ENCODE data around the gene UTS2B.

The UTS2B gene

GRCh38 chr3:191244242-191244867, 86.0 kb downstream of the UTS2B start:
- no peak for DNase-seq (ENCODE audit: low read depth in 4 of 4, low spot score in 1 of 4)

GRCh38 chr3:191240486-191240885, 89.8 kb downstream of the UTS2B start:
- no peak for DNase-seq (ENCODE audit: low read depth in 4 of 4, low spot score in 1 of 4)

GRCh38 chr3:191239407-191240031, 90.8 kb downstream of the UTS2B start:
- no peak for DNase-seq (ENCODE audit: low read depth in 4 of 4, low spot score in 1 of 4)

- no peak for DNase-seq (ENCODE audit: low read depth in 4 of 4, low spot score in 1 of 4)
Measured at GRCh38 chr3:191238321-191238817, 92.0 kb downstream of the UTS2B start.

GRCh38 chr3:191237047-191237882, 93.1 kb downstream of the UTS2B start:
- no peak for DNase-seq (ENCODE audit: low read depth in 4 of 4, low spot score in 1 of 4)

GRCh38 chr3:191236646-191237045, 93.7 kb downstream of the UTS2B start:
- no peak for DNase-seq (ENCODE audit: low read depth in 4 of 4, low spot score in 1 of 4)

GRCh38 chr3:191235331-191236314, 94.7 kb downstream of the UTS2B start:
- DNase-seq (ENCODE audit: low read depth in 4 of 4, low spot score in 1 of 4), result no peak

- DNase-seq (ENCODE audit: low read depth in 4 of 4, low spot score in 1 of 4), result no peak
Measured at GRCh38 chr3:191234216-191234615, 96.1 kb downstream of the UTS2B start.

- DNase-seq (ENCODE audit: low read depth in 4 of 4, low spot score in 1 of 4), result no peak
Measured at GRCh38 chr3:191227541-191227940, 102.8 kb downstream of the UTS2B start.

GRCh38 chr3:191221638-191222037, 108.7 kb downstream of the UTS2B start:
- no peak for DNase-seq (ENCODE audit: low read depth in 4 of 4, low spot score in 1 of 4)

GRCh38 chr3:191220908-191221307, 109.4 kb downstream of the UTS2B start:
- DNase-seq (ENCODE audit: low read depth in 4 of 4, low spot score in 1 of 4), result no peak

GRCh38 chr3:191217301-191217700, 113.0 kb downstream of the UTS2B start:
- DNase-seq (ENCODE audit: low read depth in 4 of 4, low spot score in 1 of 4), result no peak
